IMR-90 (cell line): ENCODE results near the gene ATP5F1D. TPM values are rescaled to one million over a fixed set of nuclear protein-coding genes. Genes with fewer than 3 reads are reported as not detected.

ENCODE experiments used
- ATAC-seq: fragments of 200-7000 bp; cut with Tn5 transposase; 2 replicates; pipeline ENCODE4 v1.9.1; 2020; ENCODE audit warnings: low read depth, mild to moderate bottlenecking, moderate library complexity
- BruUV-seq: library from RNA; stranded (reverse); fragments of 400-500 nt; replicated peaks from 2 replicates; lab custom pipeline; 2021; lab: Mats Ljungman, UMichigan
- CTCF ChIA-PET: fragments of 300-600 bp; formaldehyde crosslinking; extraction: SDS; loops from one replicate; lab custom pipeline; 2021; ENCODE audit warnings: antibody characterized with exemption; lab: Yijun Ruan, JAX
- POLR2A ChIA-PET: fragments of 300-600 bp; sonication (Branson Sonifier 250); formaldehyde crosslinking; loops from one replicate; lab custom pipeline; 2022; ENCODE audit warnings: antibody characterized with exemption; ENCODE audit not compliant: unreplicated experiment; lab: Charles Lee
- DNase-seq: peaks from one replicate; pipeline ENCODE4 v3.0.0; 2013
- H2AFZ ChIP-seq: replicated peaks from 2 replicates; pipeline ENCODE3; 2013; ENCODE audit warnings: low read length, mild to moderate bottlenecking; ENCODE audit not compliant: poor library complexity
- H2AK5ac ChIP-seq: 2 replicates; pipeline ENCODE4 v1.6.1; 2013; ENCODE audit warnings: low read depth, low read length, inconsistent platforms
- H2AK9ac ChIP-seq: replicated peaks from 2 replicates; pipeline ENCODE3; 2013; ENCODE audit warnings: mild to moderate bottlenecking, low read depth, low read length, moderate library complexity; ENCODE audit not compliant: poor library complexity
- H2BK120ac ChIP-seq: 2 replicates; pipeline ENCODE4 v1.6.1; 2013; ENCODE audit warnings: low read depth, low read length, inconsistent platforms
- H2BK15ac ChIP-seq: 3 replicates; pipeline ENCODE4 v1.6.1; 2013; ENCODE audit warnings: low read depth, low read length, inconsistent platforms
- H2BK20ac ChIP-seq: 2 replicates; pipeline ENCODE4 v1.6.1; 2013; ENCODE audit warnings: low read depth, mild to moderate bottlenecking, inconsistent platforms, low read length, moderate library complexity
- H2BK5ac ChIP-seq: 2 replicates; pipeline ENCODE4 v1.6.1; 2013; ENCODE audit warnings: mild to moderate bottlenecking, low read depth, low read length, inconsistent platforms; ENCODE audit not compliant: poor library complexity, severe bottlenecking
- H3K14ac ChIP-seq: replicated peaks from 2 replicates; pipeline ENCODE4 v1.6.1; 2013; ENCODE audit warnings: low read depth, low read length, inconsistent platforms
- H3K18ac ChIP-seq: 2 replicates; pipeline ENCODE4 v1.6.1; 2013; ENCODE audit warnings: low read depth, low read length, control low read depth
- H3K23ac ChIP-seq: 2 replicates; pipeline ENCODE4 v1.6.1; 2013; ENCODE audit warnings: low read depth, low read length, inconsistent platforms
- H3K27ac ChIP-seq: 2 replicates; pipeline ENCODE4 v1.5.1; 2013; ENCODE audit warnings: mild to moderate bottlenecking, control low read depth, low read length; ENCODE audit not compliant: insufficient read depth
- H3K27me3 ChIP-seq: 2 replicates; pipeline ENCODE4 v1.6.1; 2013; ENCODE audit warnings: low read length; ENCODE audit not compliant: control insufficient read depth, insufficient read depth
- H3K36me3 ChIP-seq: 2 replicates; pipeline ENCODE4 v1.6.1; 2013; ENCODE audit warnings: low read length, mixed read lengths; ENCODE audit not compliant: control insufficient read depth, insufficient read depth
- H3K4ac ChIP-seq: 2 replicates; pipeline ENCODE4 v1.6.1; 2013; ENCODE audit warnings: low read depth, low read length, inconsistent platforms
- H3K4me1 ChIP-seq: 2 replicates; pipeline ENCODE4 v1.6.1; 2013; ENCODE audit warnings: low read length, mixed read lengths; ENCODE audit not compliant: control insufficient read depth, insufficient read depth
- H3K4me2 ChIP-seq: 2 replicates; pipeline ENCODE4 v1.6.1; 2013; ENCODE audit warnings: low read depth, mild to moderate bottlenecking, control low read depth, low read length, moderate library complexity
- H3K4me3 ChIP-seq: 2 replicates; pipeline ENCODE4 v1.5.1; 2013; ENCODE audit warnings: low read depth, mild to moderate bottlenecking, control low read depth, low read length, moderate library complexity; ENCODE audit not compliant: insufficient read depth
- H3K56ac ChIP-seq: 2 replicates; pipeline ENCODE4 v1.6.1; 2013; ENCODE audit warnings: low read length, inconsistent platforms; ENCODE audit not compliant: insufficient read depth; ENCODE audit errors: extremely low read depth
- H3K79me1 ChIP-seq, 2 experiments: 2 replicates each; pipeline ENCODE4 v1.6.1; 2013; ENCODE audit warnings: low read length in 2 of 2, inconsistent platforms in 1 of 2, low read depth in 1 of 2
- H3K9ac ChIP-seq: 2 replicates; pipeline ENCODE4 v1.6.1; 2013; ENCODE audit warnings: low read depth, low read length, control low read depth
- H3K9me1 ChIP-seq: 2 replicates; pipeline ENCODE4 v1.6.1; 2013; ENCODE audit warnings: low read length, inconsistent platforms; ENCODE audit not compliant: insufficient read depth
- H3K9me3 ChIP-seq: 2 replicates; pipeline ENCODE4 v1.6.1; 2013; ENCODE audit warnings: low read length; ENCODE audit not compliant: control insufficient read depth, insufficient read depth
- H4K20me1 ChIP-seq: 2 replicates; pipeline ENCODE4 v1.6.1; 2013; ENCODE audit warnings: low read length, inconsistent platforms; ENCODE audit not compliant: insufficient read depth
- H4K5ac ChIP-seq: 2 replicates; pipeline ENCODE4 v1.6.1; 2013; ENCODE audit warnings: mild to moderate bottlenecking, low read depth, low read length, control low read depth
- H4K8ac ChIP-seq, 2 experiments: 2 replicates each; pipeline ENCODE4 v1.6.1; 2013; ENCODE audit warnings: low read depth in 2 of 2, low read length in 2 of 2, control low read depth in 1 of 2, inconsistent platforms in 1 of 2
- H4K91ac ChIP-seq: 2 replicates; pipeline ENCODE4 v1.6.1; 2013; ENCODE audit warnings: low read depth, low read length, inconsistent platforms; ENCODE audit not compliant: insufficient read depth
- BHLHE40 ChIP-seq: fragments of 150-350 bp; IDR thresholded peaks from 2 replicates; pipeline ENCODE4 v1.6.1; 2016; ENCODE audit warnings: mild to moderate bottlenecking, low read depth, low read length
- CEBPB ChIP-seq: IDR thresholded peaks from 2 replicates; pipeline ENCODE4 v1.6.1; 2012; ENCODE audit warnings: low read depth, low read length, improper control_type of control experiment
- CHD1 ChIP-seq: IDR thresholded peaks from 2 replicates; pipeline ENCODE4 v1.6.1; 2012; ENCODE audit warnings: low read depth, low read length, improper control_type of control experiment
- FOS ChIP-seq: fragments of 150-350 bp; IDR thresholded peaks from 2 replicates; pipeline ENCODE4 v1.6.1; 2016; ENCODE audit warnings: low read depth, low read length
- MAFK ChIP-seq: IDR thresholded peaks from 2 replicates; pipeline ENCODE4 v1.6.1; 2012; ENCODE audit warnings: low read depth, low read length, improper control_type of control experiment
- MAZ ChIP-seq: IDR thresholded peaks from 2 replicates; pipeline ENCODE4 v1.6.1; 2012; ENCODE audit warnings: low read depth, mild to moderate bottlenecking, low read length, improper control_type of control experiment, moderate library complexity, borderline replicate concordance
- MXI1 ChIP-seq: IDR thresholded peaks from 2 replicates; pipeline ENCODE4 v1.6.1; 2012; ENCODE audit warnings: low read depth, mild to moderate bottlenecking, low read length, moderate library complexity, borderline replicate concordance
- NFE2L2 ChIP-seq: fragments of 150-350 bp; IDR thresholded peaks from 2 replicates; pipeline ENCODE4 v1.6.1; 2016; ENCODE audit warnings: low read depth, mild to moderate bottlenecking, low read length
- POLR2A ChIP-seq: IDR thresholded peaks from 2 replicates; pipeline ENCODE4 v1.6.1; 2012; ENCODE audit warnings: mild to moderate bottlenecking, low read depth, low read length
- RAD21 ChIP-seq: IDR thresholded peaks from 2 replicates; pipeline ENCODE4 v1.6.1; 2012; ENCODE audit warnings: low read length, improper control_type of control experiment
- RCOR1 ChIP-seq: IDR thresholded peaks from 2 replicates; pipeline ENCODE4 v1.6.1; 2012; ENCODE audit warnings: mild to moderate bottlenecking, low read length, improper control_type of control experiment; ENCODE audit not compliant: insufficient replicate concordance
- RFX5 ChIP-seq: IDR thresholded peaks from 2 replicates; pipeline ENCODE4 v1.8.0; 2012; ENCODE audit warnings: low read depth, mild to moderate bottlenecking, low read length, moderate library complexity
- SMC3 ChIP-seq: fragments of 150-350 bp; IDR thresholded peaks from 2 replicates; pipeline ENCODE4 v1.6.1; 2016; ENCODE audit warnings: low read depth, mild to moderate bottlenecking, antibody characterized with exemption, low read length, moderate library complexity
- WGBS, 2 experiments: methylation state at CpG; one replicate each; pipeline versions ENCODE4 v1.1.5 to v1.1.7; 2013; ENCODE audit warnings: missing lambda C conversion rate in 2 of 2; ENCODE audit not compliant: insufficient read length in 1 of 2; ENCODE audit errors: extremely low coverage in 2 of 2; 5-methylcytosine and 5-hydroxymethylcytosine counted together
- dilution Hi-C: fragments of 300-500 bp; cut with HindIII; formaldehyde crosslinking; loops from one replicate; pipeline ENCODE4 v1.14.3; 2018; ENCODE audit warnings: low sequenced_read_pairs; ENCODE audit not compliant: unreplicated experiment
- in situ Hi-C: fragments of 300-500 bp; cut with MboI; formaldehyde crosslinking; loops from 3 replicates; pipeline ENCODE4 v1.14.3; 2019; ENCODE audit warnings: low sequenced_read_pairs, inconsistent platforms, mixed read lengths
- intact Hi-C: fragments of 100-400 bp; cut with micrococcal nuclease; formaldehyde crosslinking; loops from 2 replicates; pipeline ENCODE4 v1.10.0; 2022
- polyA plus RNA-seq, 3 experiments: library from polyadenylated mRNA; depleted of rRNA; stranded (reverse); fragments of >200 nt; gene quantifications; 2 replicates each; pipeline ENCODE4 v1.2.3, GENCODE V29; 2012; ENCODE audit warnings: low replicate concordance in 1 of 3
- total RNA-seq: library from RNA; depleted of rRNA; stranded (reverse); fragments of >200 nt; gene quantifications from 2 replicates; pipeline ENCODE4 v1.2.3, GENCODE V29; 2012
- TF ChIP-seq, protein P1 (sequence below): fragments of 150-350 bp; IDR thresholded peaks from 2 replicates; pipeline ENCODE4 v1.6.1; 2017; ENCODE audit warnings: mild to moderate bottlenecking, antibody characterized with exemption, low read length, low read depth

ATP5F1D gene
- total and polyA plus RNA-seq, 2 of the 4 experiments (the other 2 are of a cell fraction): 7.3 to 140 TPM

DNA sequence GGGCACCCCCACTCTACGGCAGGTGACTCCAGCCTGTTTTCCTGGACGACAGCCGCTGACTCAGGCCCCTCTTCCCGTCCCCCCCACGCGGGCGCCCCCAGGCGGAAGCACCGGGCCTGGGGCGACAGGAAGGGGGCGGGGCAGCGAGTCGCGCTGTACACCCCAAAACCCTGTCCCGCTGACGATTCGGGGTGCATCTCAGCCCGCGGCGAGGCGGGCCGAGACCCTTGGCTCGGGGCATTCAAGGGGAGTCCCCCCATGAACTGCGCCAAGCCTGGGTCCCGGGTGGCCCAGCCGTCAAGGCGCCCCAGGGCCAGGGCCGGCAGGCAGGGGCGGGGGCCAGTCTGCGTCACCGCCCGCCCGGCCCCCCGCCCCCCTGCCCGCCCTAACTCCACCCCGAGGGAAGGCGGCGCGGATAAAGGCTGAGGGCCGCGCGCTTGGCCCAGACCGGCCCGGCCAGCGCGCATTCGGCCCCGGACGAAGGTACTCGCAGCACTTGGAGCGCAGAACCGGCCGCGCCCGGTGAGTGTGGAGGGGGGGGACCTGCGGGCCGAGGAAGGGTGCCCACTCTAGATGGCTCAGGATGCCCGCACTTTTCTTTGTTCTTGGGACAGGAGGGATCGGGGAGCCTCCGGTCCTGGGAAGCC lies 6.7 kb downstream of the ATP5F1D start, which contains the start of gene MIDN (continued):
- TF ChIP-seq MAZ (peak; percentile 87), RCOR1 (no peak)

DNA sequence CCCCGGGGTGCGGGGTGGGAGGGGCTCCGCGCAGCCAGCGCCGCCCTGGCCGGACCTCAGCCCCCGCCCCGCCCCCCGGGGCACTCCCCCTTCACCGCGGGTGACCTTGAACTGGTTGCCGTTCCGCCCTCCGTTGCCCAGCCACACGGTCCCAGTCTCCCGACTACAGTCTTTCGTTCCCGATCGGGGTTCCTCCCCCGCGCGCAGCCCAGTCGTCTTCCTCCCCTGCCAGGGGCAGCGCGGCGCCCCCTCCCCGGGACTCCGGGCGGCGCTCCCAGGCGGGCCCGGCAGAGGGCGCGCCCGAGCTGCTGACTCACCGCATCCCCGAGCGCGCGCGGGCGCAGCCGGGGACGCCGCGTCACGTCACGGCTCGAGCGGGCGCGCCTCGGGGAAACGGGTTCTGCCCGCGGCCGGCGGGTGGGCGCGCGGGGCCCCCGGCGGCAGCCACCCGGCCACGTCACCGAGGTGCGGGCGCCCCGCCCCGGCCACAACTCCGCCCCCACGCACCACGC lies 7.3 kb downstream of the ATP5F1D start:
- H3K23ac ChIP-seq: peak overlapping the region; percentile 78
- H4K8ac ChIP-seq: peak overlapping the region in 1 of 2 experiments; percentile 82; a peak in 1 of 4 replicates
- intact Hi-C loops (loop anchor here (1.0 kb wide), 2 partner anchors 17 to 20 kb away; partner anchors contain the start of gene CIRBP), in situ Hi-C loops (no loop called here), dilution Hi-C loops (no loop called here)
- H3K56ac ChIP-seq: peak overlapping the region; percentile 90
- H2BK20ac ChIP-seq: no peak overlapping the region
- H4K91ac ChIP-seq: peak overlapping the region; percentile 81
- H2AK9ac ChIP-seq: peak overlapping the region; percentile 100
- H3K18ac ChIP-seq: peak overlapping the region; percentile 20; the same call in 1 of the 2 replicates
- CTCF ChIA-PET: no interaction called here
- peaks cover 16% of the 10 kb centered on the region for H3K4me1 ChIP-seq
- H4K20me1 ChIP-seq: peaks cover 58% of the 10 kb centered on the region
- POLR2A ChIA-PET: interaction anchor here (1.0 kb wide), 1 partner anchor 20 kb away, joined by 3 read pairs; no protein-coding TSS in a partner anchor
- peak overlapping the region; percentile 98 for H2AK5ac ChIP-seq
- H2BK15ac ChIP-seq: no peak overlapping the region
- H3K4me2 ChIP-seq: no peak overlapping the region; the same call in 1 of the 2 replicates
- TSS peak; percentile 40 for BruUV-seq
- peak overlapping the region; percentile 94; the same call in 1 of the 2 replicates for H2BK120ac ChIP-seq
- H3K4me3 ChIP-seq: peak overlapping the region; percentile 93
- H3K4ac ChIP-seq: peak overlapping the region; percentile 95
- peak overlapping the region; percentile 97 for H2BK5ac ChIP-seq
- H3K36me3 ChIP-seq: peaks cover 24% of the 10 kb centered on the region
- WGBS, 2 experiments: no CpG with 5 or more reads among the region's 74 CpGs
- ATAC-seq (peak; percentile 28), DNase-seq (peak; percentile 70)
- no peaks in the 10 kb centered on the region for H3K9me1 ChIP-seq
- H3K9me3 ChIP-seq: no peaks in the 10 kb centered on the region
- H3K9ac ChIP-seq: peak overlapping the region; percentile 94
- peaks cover 0 to 36% of the 10 kb centered on the region in 2 experiments; a peak in 2 of 4 replicates for H3K79me1 ChIP-seq
- H3K27ac ChIP-seq: peak overlapping the region; percentile 98
- H2AFZ ChIP-seq: peak overlapping the region; percentile 94
- peak overlapping the region; percentile 98 for H3K14ac ChIP-seq
- H3K27me3 ChIP-seq: no peaks in the 10 kb centered on the region
- H4K5ac ChIP-seq: no peak overlapping the region
- TF ChIP-seq RCOR1 (no peak), BHLHE40 (no peak), RAD21 (0 out of 2 replicates have a peak, but pooled peaks have one; percentile 18), MXI1 (no peak), RFX5 (no peak), CHD1 (no peak; the same call in 1 of the 2 replicates), CEBPB (no peak), MAFK (no peak), NFE2L2 (peak; percentile 48; the same call in 1 of the 2 replicates), FOS (peak; percentile 60), POLR2A (peak; percentile 69), SMC3 (0 out of 2 replicates have a peak, but pooled peaks have one; percentile 5)
- TF ChIP-seq, protein P1, sequence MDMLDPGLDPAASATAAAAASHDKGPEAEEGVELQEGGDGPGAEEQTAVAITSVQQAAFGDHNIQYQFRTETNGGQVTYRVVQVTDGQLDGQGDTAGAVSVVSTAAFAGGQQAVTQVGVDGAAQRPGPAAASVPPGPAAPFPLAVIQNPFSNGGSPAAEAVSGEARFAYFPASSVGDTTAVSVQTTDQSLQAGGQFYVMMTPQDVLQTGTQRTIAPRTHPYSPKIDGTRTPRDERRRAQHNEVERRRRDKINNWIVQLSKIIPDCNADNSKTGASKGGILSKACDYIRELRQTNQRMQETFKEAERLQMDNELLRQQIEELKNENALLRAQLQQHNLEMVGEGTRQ: no peak
